ENCODE data around the gene APOBEC3A.

Gene APOBEC3A

GRCh38 chr22:38947321-38948140 is 9.9 kb upstream of the APOBEC3A start:
- H3K4me3 ChIP-seq (ENCODE audit: low read length): no peak overlapping the region
- H3K36me3 ChIP-seq (ENCODE audit: insufficient read depth, low read length): no peaks in the 10 kb centered on the region
- H3K27me3 ChIP-seq (ENCODE audit: insufficient read depth, low read length): peaks cover 35% of the 10 kb centered on the region
- no peaks in the 10 kb centered on the region for H3K9me3 ChIP-seq (ENCODE audit: low read length)
- H3K4me1 ChIP-seq (ENCODE audit: insufficient read depth, low read length): no peaks in the 10 kb centered on the region
- H2AFZ ChIP-seq (ENCODE audit: low read depth, low read length): no peak overlapping the region

GRCh38 chr22:38948181-38948940 is 9.0 kb upstream of the APOBEC3A start:
- H3K4me3 ChIP-seq (ENCODE audit: low read length): no peak overlapping the region
- no peaks in the 10 kb centered on the region for H3K4me1 ChIP-seq (ENCODE audit: insufficient read depth, low read length)
- no peaks in the 10 kb centered on the region for H3K36me3 ChIP-seq (ENCODE audit: insufficient read depth, low read length)
- no peaks in the 10 kb centered on the region for H3K9me3 ChIP-seq (ENCODE audit: low read length)
- H2AFZ ChIP-seq (ENCODE audit: low read depth, low read length): no peak overlapping the region
- peaks cover 37% of the 10 kb centered on the region for H3K27me3 ChIP-seq (ENCODE audit: insufficient read depth, low read length)

- Histone ChIP-seq H3K4me3 (ENCODE audit: low read length) (no peak overlapping the region), H3K27me3 (ENCODE audit: insufficient read depth, low read length) (peaks cover 43% of the 10 kb centered on the region), H3K9me3 (ENCODE audit: low read length) (no peaks in the 10 kb centered on the region), H2AFZ (ENCODE audit: low read depth, low read length) (no peak overlapping the region), H3K4me1 (ENCODE audit: insufficient read depth, low read length) (no peaks in the 10 kb centered on the region), H3K36me3 (ENCODE audit: insufficient read depth, low read length) (no peaks in the 10 kb centered on the region)
Observed at GRCh38 chr22:38949889-38950405, 7.5 kb upstream of the APOBEC3A start.

DNA sequence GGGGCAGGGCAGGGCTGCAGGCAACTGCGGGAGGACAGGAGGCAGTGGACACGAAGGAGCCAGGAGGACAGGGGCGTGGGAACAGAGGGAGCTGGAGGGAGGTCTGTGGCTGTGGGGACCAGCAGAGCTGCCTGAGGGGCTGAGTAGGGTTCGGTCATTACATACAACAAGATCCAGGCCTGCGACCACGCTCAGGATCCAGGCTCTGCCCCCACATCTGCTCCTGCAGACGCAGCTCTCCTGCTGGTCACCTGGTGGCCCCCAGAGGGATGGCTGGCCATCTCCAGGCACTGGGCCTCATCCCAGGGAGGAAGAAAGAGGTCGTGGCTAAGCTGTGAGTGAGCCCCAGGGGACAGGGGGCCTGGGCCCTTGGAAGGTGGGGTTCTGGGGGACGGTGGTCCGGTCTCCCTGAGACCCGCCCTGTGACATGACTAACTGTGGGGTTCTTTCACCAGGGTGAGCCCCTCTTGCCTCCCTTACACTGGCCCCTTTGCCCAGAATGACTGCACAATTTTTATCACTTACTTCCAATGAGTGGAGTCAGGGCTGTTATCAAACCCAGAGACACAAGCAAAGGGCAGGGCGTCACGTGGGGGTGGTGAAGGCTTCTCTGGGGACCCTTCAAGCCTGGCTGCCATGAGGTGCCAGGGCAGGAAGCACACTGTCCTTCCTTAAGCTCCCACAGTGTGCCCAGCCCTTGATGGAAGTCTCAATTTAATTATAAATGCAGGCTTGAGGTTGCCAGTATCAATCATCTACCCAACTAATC is 6.7 kb upstream of the APOBEC3A start:
- Histone ChIP-seq H3K27me3 (ENCODE audit: insufficient read depth, low read length) (peaks cover 46% of the 10 kb centered on the region), H3K36me3 (ENCODE audit: insufficient read depth, low read length) (no peaks in the 10 kb centered on the region), H3K4me3 (ENCODE audit: low read length) (no peak overlapping the region), H3K4me1 (ENCODE audit: insufficient read depth, low read length) (no peaks in the 10 kb centered on the region), H3K9me3 (ENCODE audit: low read length) (no peaks in the 10 kb centered on the region), H2AFZ (ENCODE audit: low read depth, low read length) (no peak overlapping the region)

GRCh38 chr22:38951734-38952133 is 5.7 kb upstream of the APOBEC3A start:
- Histone ChIP-seq H3K4me1 (ENCODE audit: insufficient read depth, low read length) (no peaks in the 10 kb centered on the region), H3K9me3 (ENCODE audit: low read length) (no peaks in the 10 kb centered on the region), H2AFZ (ENCODE audit: low read depth, low read length) (no peak overlapping the region), H3K36me3 (ENCODE audit: insufficient read depth, low read length) (no peaks in the 10 kb centered on the region), H3K4me3 (ENCODE audit: low read length) (no peak overlapping the region), H3K27me3 (ENCODE audit: insufficient read depth, low read length) (peaks cover 44% of the 10 kb centered on the region)

GRCh38 chr22:38952281-38952993 is 5.0 kb upstream of the APOBEC3A start:
- no peak overlapping the region for H3K4me3 ChIP-seq (ENCODE audit: low read length)
- no peaks in the 10 kb centered on the region for H3K9me3 ChIP-seq (ENCODE audit: low read length)
- no peaks in the 10 kb centered on the region for H3K36me3 ChIP-seq (ENCODE audit: insufficient read depth, low read length)
- H2AFZ ChIP-seq (ENCODE audit: low read depth, low read length): no peak overlapping the region
- no peaks in the 10 kb centered on the region for H3K4me1 ChIP-seq (ENCODE audit: insufficient read depth, low read length)
- peaks cover 38% of the 10 kb centered on the region for H3K27me3 ChIP-seq (ENCODE audit: insufficient read depth, low read length)

- Histone ChIP-seq H2AFZ (ENCODE audit: low read depth, low read length) (no peak overlapping the region), H3K27me3 (ENCODE audit: insufficient read depth, low read length) (peaks cover 32% of the 10 kb centered on the region), H3K36me3 (ENCODE audit: insufficient read depth, low read length) (no peaks in the 10 kb centered on the region)
Observed at GRCh38 chr22:38953091-38953490, 4.3 kb upstream of the APOBEC3A start.

GRCh38 chr22:38953577-38954413 is 3.6 kb upstream of the APOBEC3A start:
- Histone ChIP-seq H3K9me3 (ENCODE audit: low read length) (no peaks in the 10 kb centered on the region), H2AFZ (ENCODE audit: low read depth, low read length) (no peak overlapping the region), H3K36me3 (ENCODE audit: insufficient read depth, low read length) (no peaks in the 10 kb centered on the region), H3K4me1 (ENCODE audit: insufficient read depth, low read length) (no peaks in the 10 kb centered on the region), H3K27me3 (ENCODE audit: insufficient read depth, low read length) (peaks cover 28% of the 10 kb centered on the region), H3K4me3 (ENCODE audit: low read length) (no peak overlapping the region)

More at GRCh38 chr22:38953091-38953490, 4.3 kb upstream of the APOBEC3A start:
- no peak overlapping the region for H3K4me3 ChIP-seq (ENCODE audit: low read length)
- H3K4me1 ChIP-seq (ENCODE audit: insufficient read depth, low read length): no peaks in the 10 kb centered on the region
- no peaks in the 10 kb centered on the region for H3K9me3 ChIP-seq (ENCODE audit: low read length)

DNA sequence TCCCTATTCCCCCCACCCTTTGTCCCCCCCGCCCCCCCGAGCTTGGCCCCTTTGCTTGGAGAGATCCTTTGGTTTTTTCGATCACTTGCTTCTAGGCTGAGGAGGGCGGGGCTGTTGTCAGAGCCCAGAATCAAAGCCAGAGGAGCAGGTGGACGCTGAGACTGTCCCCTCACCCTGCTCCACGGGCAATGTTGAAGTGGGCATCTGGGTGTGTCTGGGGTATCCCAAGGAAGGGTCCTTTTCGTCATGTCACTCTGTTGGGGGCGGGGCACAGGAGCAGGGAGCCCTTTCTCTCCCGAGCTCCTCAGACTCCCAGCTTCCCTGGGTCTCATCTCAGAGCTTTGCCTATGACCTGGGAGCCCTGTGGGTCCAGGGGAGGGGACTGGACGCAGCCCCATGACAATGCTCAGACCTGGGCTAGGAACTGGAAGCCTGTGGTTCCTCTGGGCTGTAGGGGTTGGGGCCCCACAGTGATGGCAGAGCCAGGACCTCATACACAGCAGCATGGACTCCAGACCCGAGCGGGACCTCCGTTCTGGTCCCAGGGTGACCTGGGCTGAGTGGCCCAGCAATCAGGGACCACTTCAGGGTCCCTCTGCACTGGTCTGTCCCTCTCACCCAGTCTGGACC is 2.9 kb upstream of the APOBEC3A start:
- Histone ChIP-seq H3K27me3 (ENCODE audit: insufficient read depth, low read length) (peaks cover 26% of the 10 kb centered on the region), H3K4me3 (ENCODE audit: low read length) (no peak overlapping the region), H3K4me1 (ENCODE audit: insufficient read depth, low read length) (no peaks in the 10 kb centered on the region), H3K36me3 (ENCODE audit: insufficient read depth, low read length) (no peaks in the 10 kb centered on the region), H3K9me3 (ENCODE audit: low read length) (no peaks in the 10 kb centered on the region), H2AFZ (ENCODE audit: low read depth, low read length) (no peak overlapping the region)

GRCh38 chr22:38955250-38955905 is 2.0 kb upstream of the APOBEC3A start:
- Histone ChIP-seq H3K9me3 (ENCODE audit: low read length) (no peaks in the 10 kb centered on the region), H2AFZ (ENCODE audit: low read depth, low read length) (no peak overlapping the region), H3K27me3 (ENCODE audit: insufficient read depth, low read length) (peaks cover 22% of the 10 kb centered on the region)

DNA sequence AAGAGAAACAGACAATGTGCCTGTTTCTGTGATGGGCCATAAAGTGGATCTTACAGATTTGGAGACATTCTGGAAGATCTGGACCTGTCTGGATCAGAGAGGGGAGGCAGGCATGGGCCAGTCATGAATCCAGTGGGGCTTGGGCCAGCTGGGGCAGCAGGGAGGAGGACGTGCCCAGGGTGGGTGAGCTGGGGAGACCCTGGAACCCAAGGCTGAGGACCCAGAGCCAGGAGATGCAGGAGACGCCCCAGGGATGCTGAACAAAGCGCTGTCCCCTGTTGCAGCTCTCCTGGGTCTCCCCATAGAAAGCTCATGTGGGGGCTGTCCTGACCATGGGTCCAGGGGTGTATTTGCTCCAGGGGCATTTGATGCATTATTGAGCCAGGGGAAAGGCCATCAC is 1.5 kb upstream of the APOBEC3A start:
- no peak overlapping the region for H3K4me3 ChIP-seq (ENCODE audit: low read length)
- H3K9me3 ChIP-seq (ENCODE audit: low read length): no peaks in the 10 kb centered on the region
- no peaks in the 10 kb centered on the region for H3K4me1 ChIP-seq (ENCODE audit: insufficient read depth, low read length)
- no peak overlapping the region for H2AFZ ChIP-seq (ENCODE audit: low read depth, low read length)
- H3K27me3 ChIP-seq (ENCODE audit: insufficient read depth, low read length): peaks cover 17% of the 10 kb centered on the region
- no peaks in the 10 kb centered on the region for H3K36me3 ChIP-seq (ENCODE audit: insufficient read depth, low read length)

More at GRCh38 chr22:38955250-38955905, 2.0 kb upstream of the APOBEC3A start:
- Histone ChIP-seq H3K36me3 (ENCODE audit: insufficient read depth, low read length) (no peaks in the 10 kb centered on the region), H3K4me1 (ENCODE audit: insufficient read depth, low read length) (no peaks in the 10 kb centered on the region), H3K4me3 (ENCODE audit: low read length) (no peak overlapping the region)

Measured in neuron (in vitro differentiated cells).